Measurements from ENCODE around the gene PLCH2. TPM values are rescaled to one million over a fixed set of nuclear protein-coding genes. Genes with fewer than 3 reads are reported as not detected.

PLCH2 gene
- total RNA-seq, 1 donor from 2014 or later = not detected

- no peak for DNase-seq (ENCODE audit: low spot score, unreplicated experiment)
- Mint-ChIP-seq H3K27me3 (peaks cover 7% of the 10 kb centered on the region), H3K4me3 (ENCODE audit: low read depth) (no peak overlapping the region), H3K4me1 (ENCODE audit: low read depth) (no peaks in the 10 kb centered on the region), H3K9me3 (ENCODE audit: low read depth) (no peaks in the 10 kb centered on the region), H3K36me3 (ENCODE audit: insufficient read depth) (no peaks in the 10 kb centered on the region), H3K27ac (no peak overlapping the region)
- no peak for TF ChIP-seq CTCF (IDR thresholded peaks at IDR 0.05; ENCODE audit: unreplicated experiment)
These were observed 4.5 kb upstream of the PLCH2 start for GRCh38 chr1:2471587-2472001.

- Mint-ChIP-seq H3K36me3 (ENCODE audit: insufficient read depth) (no peaks in the 10 kb centered on the region), H3K4me3 (ENCODE audit: low read depth) (no peak overlapping the region), H3K27me3 (peaks cover 7% of the 10 kb centered on the region), H3K4me1 (ENCODE audit: low read depth) (no peaks in the 10 kb centered on the region), H3K9me3 (ENCODE audit: low read depth) (no peaks in the 10 kb centered on the region), H3K27ac (no peak overlapping the region)
- no peak for DNase-seq (ENCODE audit: low spot score, unreplicated experiment)
- no peak for TF ChIP-seq CTCF (IDR thresholded peaks at IDR 0.05; ENCODE audit: unreplicated experiment)
These were observed 4.0 kb upstream of the PLCH2 start for GRCh38 chr1:2472109-2472508.

GRCh38 chr1:2472561-2473177, 3.4 kb upstream of the PLCH2 start:
- H3K4me1 Mint-ChIP-seq (ENCODE audit: low read depth) = no peaks in the 10 kb centered on the region
- peaks cover 7% of the 10 kb centered on the region for H3K27me3 Mint-ChIP-seq
- no peak overlapping the region for H3K27ac Mint-ChIP-seq
- no peak for TF ChIP-seq CTCF (IDR thresholded peaks at IDR 0.05; ENCODE audit: unreplicated experiment)
- H3K36me3 Mint-ChIP-seq (ENCODE audit: insufficient read depth) = no peaks in the 10 kb centered on the region
- no peak for DNase-seq (ENCODE audit: low spot score, unreplicated experiment)
- H3K9me3 Mint-ChIP-seq (ENCODE audit: low read depth) = no peaks in the 10 kb centered on the region
- no peak overlapping the region for H3K4me3 Mint-ChIP-seq (ENCODE audit: low read depth)

- no peaks in the 10 kb centered on the region for H3K4me1 Mint-ChIP-seq (ENCODE audit: low read depth)
- DNase-seq (ENCODE audit: low spot score, unreplicated experiment) = no peak
- no peak overlapping the region for H3K4me3 Mint-ChIP-seq (ENCODE audit: low read depth)
- no peak for TF ChIP-seq CTCF (IDR thresholded peaks at IDR 0.05; ENCODE audit: unreplicated experiment)
- H3K27ac Mint-ChIP-seq = no peak overlapping the region
- H3K27me3 Mint-ChIP-seq = peaks cover 6% of the 10 kb centered on the region
- no peaks in the 10 kb centered on the region for H3K36me3 Mint-ChIP-seq (ENCODE audit: insufficient read depth)
- no peaks in the 10 kb centered on the region for H3K9me3 Mint-ChIP-seq (ENCODE audit: low read depth)
These were observed 2.9 kb upstream of the PLCH2 start for GRCh38 chr1:2473198-2473597.

- no peaks in the 10 kb centered on the region for H3K27me3 Mint-ChIP-seq
- TF ChIP-seq CTCF (IDR thresholded peaks at IDR 0.05; ENCODE audit: unreplicated experiment) = no peak
- DNase-seq (ENCODE audit: low spot score, unreplicated experiment) = no peak
- H3K4me3 Mint-ChIP-seq (ENCODE audit: low read depth) = no peak overlapping the region
- no peak overlapping the region for H3K27ac Mint-ChIP-seq
- H3K4me1 Mint-ChIP-seq (ENCODE audit: low read depth) = no peaks in the 10 kb centered on the region
- no peaks in the 10 kb centered on the region for H3K36me3 Mint-ChIP-seq (ENCODE audit: insufficient read depth)
- no peaks in the 10 kb centered on the region for H3K9me3 Mint-ChIP-seq (ENCODE audit: low read depth)
These were observed 1.8 kb upstream of the PLCH2 start for GRCh38 chr1:2474104-2474844.

Measured in progenitor cell of endocrine pancreas (in vitro differentiated cells).